Esophagus muscularis mucosa (tissue), 4 donors: Measurements from ENCODE around the gene DMD.

ENCODE experiments used
- CTCF ChIP-seq, 3 experiments: fragments of 200-600 bp in 2 of 3; fragments of 450-650 bp in 1 of 3; sonication (generic) in 2 of 3; IDR thresholded peaks; one replicate each; pipeline ENCODE4 v1.5.1; 2017 to 2019; ENCODE audit warnings: antibody characterized with exemption in 3 of 3, mild to moderate bottlenecking in 2 of 3, moderate library complexity in 1 of 3
- EP300 ChIP-seq: sonication (generic); formaldehyde crosslinking; IDR thresholded peaks from one replicate; pipeline ENCODE4 v1.6.1; 2017; ENCODE audit warnings: antibody characterized with exemption
- POLR2A ChIP-seq: fragments of 450-650 bp; IDR thresholded peaks from one replicate; pipeline ENCODE4 v1.6.1; 2017; ENCODE audit warnings: antibody characterized with exemption, moderate library complexity, mild to moderate bottlenecking, low read depth

DNA sequence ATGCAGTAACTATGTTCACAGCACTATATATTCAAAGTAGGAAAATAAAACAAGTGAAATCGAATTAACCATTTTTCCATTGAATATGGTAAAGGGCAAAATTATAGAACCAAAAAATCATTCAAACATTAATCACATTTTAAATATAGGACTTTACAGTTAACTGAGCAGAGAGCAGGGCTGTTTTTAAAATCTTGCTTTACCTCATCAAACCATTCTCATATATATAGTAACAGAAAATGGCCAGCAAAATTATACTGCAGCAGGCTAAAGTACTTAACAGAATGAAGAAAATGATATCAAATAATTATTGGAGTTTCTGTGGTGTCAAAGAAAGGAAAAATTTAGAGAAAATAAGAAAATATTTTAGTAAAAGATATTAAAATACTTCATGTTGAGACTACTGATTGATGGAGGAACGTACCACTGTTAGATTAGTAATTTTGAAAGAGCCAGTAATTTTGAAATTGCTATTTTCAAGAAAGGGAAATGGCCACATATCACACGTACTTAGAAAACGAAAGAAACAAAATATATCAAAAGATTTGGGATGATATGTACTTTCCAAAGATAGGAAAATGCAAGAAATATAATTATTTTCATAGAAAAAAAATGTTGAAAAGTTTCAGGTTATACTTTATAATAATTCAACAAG, 813.7 kb downstream of the DMD start:
- no peak for TF ChIP-seq CTCF (IDR thresholded peaks at IDR 0.05)
- TF ChIP-seq EP300, result no peak
- TF ChIP-seq POLR2A, result no peak
